22Rv1 (cell line): ENCODE data around the gene FRY.

Experiments used
- ZFX ChIP-seq: fragments of 450-650 bp; IDR thresholded peaks from 2 replicates; pipeline ENCODE4 v1.6.1; 2017; ENCODE audit warnings: antibody characterized with exemption, borderline replicate concordance
- TF ChIP-seq, protein P1 (sequence below): fragments of 450-650 bp; IDR thresholded peaks from 2 replicates; pipeline ENCODE4 v1.5.1; 2017; ENCODE audit warnings: mild to moderate bottlenecking

DNA sequence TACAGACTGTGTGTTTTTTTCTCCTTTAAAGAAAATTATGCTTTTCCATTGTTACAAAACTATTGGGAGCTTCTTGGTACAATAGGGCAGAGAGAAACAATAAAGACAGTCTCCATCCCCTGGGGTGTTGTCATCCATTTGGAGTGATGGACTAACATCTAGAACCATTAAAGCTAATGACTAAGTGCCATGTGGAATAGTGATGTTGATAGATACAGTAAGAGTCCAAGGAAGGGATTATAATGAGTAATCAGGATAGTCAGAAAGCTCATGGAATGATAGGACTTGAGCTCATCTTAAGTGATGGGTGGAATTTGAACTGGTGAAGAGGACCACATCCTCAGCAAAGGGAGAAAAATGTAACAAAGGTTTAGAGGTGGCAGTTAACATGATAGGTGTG lies 24.1 kb upstream of the FRY start:
- TF ChIP-seq, protein P1, sequence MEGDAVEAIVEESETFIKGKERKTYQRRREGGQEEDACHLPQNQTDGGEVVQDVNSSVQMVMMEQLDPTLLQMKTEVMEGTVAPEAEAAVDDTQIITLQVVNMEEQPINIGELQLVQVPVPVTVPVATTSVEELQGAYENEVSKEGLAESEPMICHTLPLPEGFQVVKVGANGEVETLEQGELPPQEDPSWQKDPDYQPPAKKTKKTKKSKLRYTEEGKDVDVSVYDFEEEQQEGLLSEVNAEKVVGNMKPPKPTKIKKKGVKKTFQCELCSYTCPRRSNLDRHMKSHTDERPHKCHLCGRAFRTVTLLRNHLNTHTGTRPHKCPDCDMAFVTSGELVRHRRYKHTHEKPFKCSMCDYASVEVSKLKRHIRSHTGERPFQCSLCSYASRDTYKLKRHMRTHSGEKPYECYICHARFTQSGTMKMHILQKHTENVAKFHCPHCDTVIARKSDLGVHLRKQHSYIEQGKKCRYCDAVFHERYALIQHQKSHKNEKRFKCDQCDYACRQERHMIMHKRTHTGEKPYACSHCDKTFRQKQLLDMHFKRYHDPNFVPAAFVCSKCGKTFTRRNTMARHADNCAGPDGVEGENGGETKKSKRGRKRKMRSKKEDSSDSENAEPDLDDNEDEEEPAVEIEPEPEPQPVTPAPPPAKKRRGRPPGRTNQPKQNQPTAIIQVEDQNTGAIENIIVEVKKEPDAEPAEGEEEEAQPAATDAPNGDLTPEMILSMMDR = no peak
- TF ChIP-seq ZFX = no peak
